Fibroblast of the aortic adventitia (primary cell): ENCODE data around the gene RSPO3. TPM values are rescaled to one million over a fixed set of nuclear protein-coding genes. Genes with fewer than 3 reads are reported as not detected.

ENCODE experiments used
- DNase-seq: peaks from one replicate; pipeline ENCODE4 v3.0.0-alpha.2; 2010; ENCODE audit warnings: low read depth
- H3K4me3 ChIP-seq: 2 replicates; pipeline ENCODE4 v1.5.1; 2011; ENCODE audit warnings: low read depth, mild to moderate bottlenecking, control low read depth, low read length, moderate library complexity
- total RNA-seq: library from RNA; depleted of rRNA; stranded (reverse); fragments of >200 nt; gene quantifications from 2 replicates; pipeline ENCODE4 v1.2.3, GENCODE V29; 2012; ENCODE audit warnings: low replicate concordance
- TF ChIP-seq, protein P1 (sequence below): IDR thresholded peaks from 2 replicates; pipeline ENCODE4 v1.5.1; 2011; ENCODE audit warnings: mild to moderate bottlenecking, low read length, control low read depth, inconsistent platforms; ENCODE audit not compliant: insufficient read depth

RSPO3 gene
- total RNA-seq, 1 donor, result 2.5 TPM

DNA sequence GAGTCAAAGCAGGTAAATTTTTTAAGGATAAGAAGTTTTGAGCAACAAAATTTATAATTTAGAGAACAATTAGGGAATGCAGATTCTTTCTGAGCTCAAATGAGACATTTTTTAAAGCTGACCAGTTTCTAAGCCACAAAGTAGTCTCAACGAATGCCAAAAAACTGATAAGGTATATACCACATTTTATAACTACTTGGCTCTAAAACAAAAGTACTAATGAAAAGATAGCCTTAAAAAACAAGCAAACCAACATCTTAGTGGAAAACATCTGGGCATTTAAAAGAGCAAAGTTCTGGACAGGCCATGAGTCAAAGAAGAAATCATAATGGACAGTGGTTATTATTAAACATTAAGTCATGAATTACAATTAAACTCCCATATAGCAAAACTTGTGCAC is 125.0 kb downstream of the RSPO3 start:
- TF ChIP-seq, protein P1, sequence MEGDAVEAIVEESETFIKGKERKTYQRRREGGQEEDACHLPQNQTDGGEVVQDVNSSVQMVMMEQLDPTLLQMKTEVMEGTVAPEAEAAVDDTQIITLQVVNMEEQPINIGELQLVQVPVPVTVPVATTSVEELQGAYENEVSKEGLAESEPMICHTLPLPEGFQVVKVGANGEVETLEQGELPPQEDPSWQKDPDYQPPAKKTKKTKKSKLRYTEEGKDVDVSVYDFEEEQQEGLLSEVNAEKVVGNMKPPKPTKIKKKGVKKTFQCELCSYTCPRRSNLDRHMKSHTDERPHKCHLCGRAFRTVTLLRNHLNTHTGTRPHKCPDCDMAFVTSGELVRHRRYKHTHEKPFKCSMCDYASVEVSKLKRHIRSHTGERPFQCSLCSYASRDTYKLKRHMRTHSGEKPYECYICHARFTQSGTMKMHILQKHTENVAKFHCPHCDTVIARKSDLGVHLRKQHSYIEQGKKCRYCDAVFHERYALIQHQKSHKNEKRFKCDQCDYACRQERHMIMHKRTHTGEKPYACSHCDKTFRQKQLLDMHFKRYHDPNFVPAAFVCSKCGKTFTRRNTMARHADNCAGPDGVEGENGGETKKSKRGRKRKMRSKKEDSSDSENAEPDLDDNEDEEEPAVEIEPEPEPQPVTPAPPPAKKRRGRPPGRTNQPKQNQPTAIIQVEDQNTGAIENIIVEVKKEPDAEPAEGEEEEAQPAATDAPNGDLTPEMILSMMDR, result no peak
- DNase-seq, result peak; percentile 77
- H3K4me3 ChIP-seq, result no peak overlapping the region

Other genes with a start within 250 kb of the RSPO3 start
- 55.6 and 66.2 TPM in 2 replicates for gene RNF146, start 148.2 kb downstream of the RSPO3 start, total RNA-seq
- 69.3 and 78.0 TPM in 2 replicates for gene ECHDC1, start 224.9 kb downstream of the RSPO3 start, total RNA-seq